Measurements from ENCODE around the gene PTPRU. TPM values are rescaled to one million over a fixed set of nuclear protein-coding genes. Genes with fewer than 3 reads are reported as not detected.
"Not testable (repeated sequence)": the region's sequence is repeated elsewhere in the genome, so short reads cannot be mapped to it uniquely, and the experiment has no call there.

Gene PTPRU
- total RNA-seq, 1 donor from 2014 or later: 92.5 TPM

DNA sequence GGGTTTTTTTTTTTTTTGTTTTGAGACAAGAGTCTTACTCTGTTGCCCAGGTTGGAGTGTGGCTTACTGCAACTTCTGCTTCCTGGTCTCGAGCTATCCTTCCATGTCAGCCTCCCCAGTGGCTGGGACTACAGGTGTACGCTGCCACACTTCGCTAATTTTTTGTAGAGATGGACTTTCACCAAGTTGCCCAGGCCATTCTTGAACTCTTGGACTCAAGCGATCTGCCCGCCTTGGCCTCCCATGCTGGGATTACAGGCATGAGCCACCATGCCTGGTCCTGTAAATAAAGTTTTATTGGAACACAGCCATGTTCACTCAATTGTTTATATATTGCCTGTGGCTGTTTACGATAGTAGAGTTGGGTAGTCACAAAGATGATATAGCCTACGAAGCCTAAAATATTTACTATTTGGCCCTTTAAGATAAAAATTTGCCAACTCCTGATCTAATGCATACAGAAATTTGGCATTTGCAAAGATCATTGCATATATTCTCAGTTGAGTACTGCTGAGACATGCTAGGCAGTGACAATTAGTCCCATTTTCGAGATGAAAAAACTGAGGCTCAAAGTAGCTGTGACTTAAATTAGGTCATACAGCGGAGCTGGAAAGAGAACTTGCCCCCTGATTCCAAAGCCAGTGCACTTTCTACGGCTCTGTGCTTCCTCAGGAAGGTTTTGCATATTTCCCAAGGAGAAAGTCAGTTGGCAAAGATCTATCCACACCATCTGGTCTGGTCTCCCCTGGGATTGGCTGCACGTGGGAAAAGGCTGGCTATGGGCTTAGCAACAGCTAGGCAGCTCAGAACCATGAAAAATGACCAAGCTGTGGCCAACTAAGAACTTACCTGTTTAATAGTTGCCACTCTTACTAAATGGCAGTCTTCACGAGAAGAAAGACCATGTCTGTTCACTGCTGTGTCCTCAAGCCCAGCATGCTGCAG, 25.0 kb upstream of the PTPRU start:
- TF ChIP-seq, protein P1, sequence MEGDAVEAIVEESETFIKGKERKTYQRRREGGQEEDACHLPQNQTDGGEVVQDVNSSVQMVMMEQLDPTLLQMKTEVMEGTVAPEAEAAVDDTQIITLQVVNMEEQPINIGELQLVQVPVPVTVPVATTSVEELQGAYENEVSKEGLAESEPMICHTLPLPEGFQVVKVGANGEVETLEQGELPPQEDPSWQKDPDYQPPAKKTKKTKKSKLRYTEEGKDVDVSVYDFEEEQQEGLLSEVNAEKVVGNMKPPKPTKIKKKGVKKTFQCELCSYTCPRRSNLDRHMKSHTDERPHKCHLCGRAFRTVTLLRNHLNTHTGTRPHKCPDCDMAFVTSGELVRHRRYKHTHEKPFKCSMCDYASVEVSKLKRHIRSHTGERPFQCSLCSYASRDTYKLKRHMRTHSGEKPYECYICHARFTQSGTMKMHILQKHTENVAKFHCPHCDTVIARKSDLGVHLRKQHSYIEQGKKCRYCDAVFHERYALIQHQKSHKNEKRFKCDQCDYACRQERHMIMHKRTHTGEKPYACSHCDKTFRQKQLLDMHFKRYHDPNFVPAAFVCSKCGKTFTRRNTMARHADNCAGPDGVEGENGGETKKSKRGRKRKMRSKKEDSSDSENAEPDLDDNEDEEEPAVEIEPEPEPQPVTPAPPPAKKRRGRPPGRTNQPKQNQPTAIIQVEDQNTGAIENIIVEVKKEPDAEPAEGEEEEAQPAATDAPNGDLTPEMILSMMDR (IDR thresholded peaks at IDR 0.05; ENCODE audit: partially characterized antibody, unreplicated experiment): no peak
- Mint-ChIP-seq H3K27ac (ENCODE audit: unreplicated experiment) (no peak overlapping the region), H3K9me3 (ENCODE audit: unreplicated experiment) (peaks cover 2% of the 10 kb centered on the region), H3K4me3 (ENCODE audit: unreplicated experiment) (peak overlapping the region; percentile 20), H3K4me1 (ENCODE audit: low read depth, unreplicated experiment) (peaks cover 20% of the 10 kb centered on the region), H3K27me3 (ENCODE audit: unreplicated experiment) (peaks cover 4% of the 10 kb centered on the region), H3K36me3 (ENCODE audit: unreplicated experiment) (peaks cover 5% of the 10 kb centered on the region)
- DNase-seq: peak; percentile 78

DNA sequence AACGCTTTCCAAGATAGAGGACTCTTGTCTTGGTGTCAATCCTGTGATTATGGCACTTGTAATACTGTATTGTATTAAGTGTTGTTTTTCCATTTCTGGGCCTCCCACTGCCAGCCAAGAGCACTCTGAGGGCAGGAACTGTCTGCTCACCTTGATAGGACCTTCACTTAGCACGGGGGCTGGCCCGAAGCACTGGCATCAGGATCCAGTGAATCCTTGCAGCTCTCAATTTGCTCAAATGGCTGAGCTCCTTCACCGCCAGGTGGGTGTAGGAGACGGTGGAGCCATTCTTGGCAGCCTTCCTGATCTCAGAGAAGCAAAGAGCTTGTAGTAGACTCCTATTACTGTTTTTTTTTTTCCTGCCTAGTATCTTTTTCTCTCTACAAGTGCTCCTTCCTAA, 23.3 kb upstream of the PTPRU start:
- Mint-ChIP-seq H3K4me3 (ENCODE audit: unreplicated experiment) (peak overlapping the region; percentile 1), H3K27me3 (ENCODE audit: unreplicated experiment) (peaks cover 4% of the 10 kb centered on the region), H3K4me1 (ENCODE audit: low read depth, unreplicated experiment) (peaks cover 22% of the 10 kb centered on the region), H3K9me3 (ENCODE audit: unreplicated experiment) (peaks cover 2% of the 10 kb centered on the region), H3K27ac (ENCODE audit: unreplicated experiment) (no peak overlapping the region), H3K36me3 (ENCODE audit: unreplicated experiment) (peaks cover 5% of the 10 kb centered on the region)
- TF ChIP-seq, protein P1 (IDR thresholded peaks at IDR 0.05; ENCODE audit: partially characterized antibody, unreplicated experiment): no peak
- no peak for DNase-seq

DNA sequence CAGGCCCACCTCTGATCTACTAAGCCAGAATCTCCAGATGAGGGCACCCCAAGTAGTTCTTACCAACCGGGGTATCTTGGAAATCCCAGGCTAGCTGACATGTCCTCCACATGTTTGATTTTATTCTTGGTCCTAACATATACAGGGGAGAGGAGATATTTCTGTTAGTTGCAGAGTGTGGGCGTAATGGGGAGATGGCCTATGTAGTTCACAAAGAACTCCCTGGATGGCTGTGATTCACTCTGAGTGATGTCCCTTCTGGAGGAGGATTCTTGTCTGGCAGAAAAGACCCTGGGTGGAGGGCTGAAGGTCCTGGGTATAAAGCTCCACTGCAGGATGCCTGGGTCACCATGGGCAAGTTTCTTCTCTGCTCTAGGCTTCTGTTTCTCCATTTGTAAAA, 18.7 kb upstream of the PTPRU start:
- H3K9me3 Mint-ChIP-seq (ENCODE audit: unreplicated experiment): no peaks in the 10 kb centered on the region
- H3K4me3 Mint-ChIP-seq (ENCODE audit: unreplicated experiment): no peak overlapping the region
- no peak for DNase-seq
- TF ChIP-seq, protein P1 (IDR thresholded peaks at IDR 0.05; ENCODE audit: partially characterized antibody, unreplicated experiment): no peak
- H3K27me3 Mint-ChIP-seq (ENCODE audit: unreplicated experiment): peaks cover 6% of the 10 kb centered on the region
- peaks cover 9% of the 10 kb centered on the region for H3K4me1 Mint-ChIP-seq (ENCODE audit: low read depth, unreplicated experiment)
- H3K36me3 Mint-ChIP-seq (ENCODE audit: unreplicated experiment): peaks cover 4% of the 10 kb centered on the region
- H3K27ac Mint-ChIP-seq (ENCODE audit: unreplicated experiment): no peak overlapping the region

DNA sequence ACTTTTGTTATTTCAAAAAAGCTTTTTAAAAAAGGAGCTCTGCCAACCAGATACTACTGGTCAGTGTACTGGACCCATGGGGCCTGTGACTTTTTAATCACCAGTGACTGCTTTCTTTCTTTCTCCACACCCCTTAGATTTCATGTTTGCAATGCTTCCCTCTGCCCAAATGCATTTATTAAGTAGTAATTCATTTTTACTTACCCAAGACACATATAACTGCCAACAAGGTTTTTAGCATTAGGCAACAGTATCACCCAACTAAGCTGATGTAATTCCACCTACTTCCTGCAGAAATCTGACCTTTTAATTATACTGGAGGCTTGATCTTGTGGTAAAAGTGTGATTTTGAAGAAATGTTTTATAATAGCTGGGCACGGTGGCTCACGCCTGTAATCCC, 18.1 kb upstream of the PTPRU start:
- Mint-ChIP-seq H3K9me3 (ENCODE audit: unreplicated experiment) (no peaks in the 10 kb centered on the region), H3K4me1 (ENCODE audit: low read depth, unreplicated experiment) (peaks cover 11% of the 10 kb centered on the region), H3K4me3 (ENCODE audit: unreplicated experiment) (no peak overlapping the region), H3K36me3 (ENCODE audit: unreplicated experiment) (peaks cover 4% of the 10 kb centered on the region), H3K27ac (ENCODE audit: unreplicated experiment) (no peak overlapping the region), H3K27me3 (ENCODE audit: unreplicated experiment) (peaks cover 5% of the 10 kb centered on the region)
- DNase-seq: no peak
- TF ChIP-seq, protein P1 (IDR thresholded peaks at IDR 0.05; ENCODE audit: partially characterized antibody, unreplicated experiment): no peak

DNA sequence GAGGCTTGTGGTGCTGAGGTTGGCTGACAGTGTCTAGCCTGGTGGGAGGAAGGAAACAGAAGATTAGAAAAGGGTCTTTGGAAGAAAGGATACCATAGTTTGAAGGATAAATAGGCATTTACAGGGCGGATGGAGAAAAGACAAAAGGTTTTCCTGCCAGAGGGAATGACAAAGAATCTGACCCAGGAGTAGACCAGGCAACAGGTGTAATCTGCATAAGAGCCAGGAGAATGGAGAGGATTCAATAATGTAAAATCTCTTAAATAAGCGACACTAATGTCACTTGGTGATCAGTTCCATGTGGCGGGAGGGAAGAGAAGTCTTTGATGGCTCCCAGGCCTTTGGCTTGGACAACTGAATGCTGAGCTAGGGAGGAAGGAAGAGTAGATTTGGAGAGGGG, 15.0 kb upstream of the PTPRU start:
- peaks cover 12% of the 10 kb centered on the region for H3K4me1 Mint-ChIP-seq (ENCODE audit: low read depth, unreplicated experiment)
- TF ChIP-seq, protein P1 (IDR thresholded peaks at IDR 0.05; ENCODE audit: partially characterized antibody, unreplicated experiment): no peak
- peaks cover 4% of the 10 kb centered on the region for H3K36me3 Mint-ChIP-seq (ENCODE audit: unreplicated experiment)

DNA sequence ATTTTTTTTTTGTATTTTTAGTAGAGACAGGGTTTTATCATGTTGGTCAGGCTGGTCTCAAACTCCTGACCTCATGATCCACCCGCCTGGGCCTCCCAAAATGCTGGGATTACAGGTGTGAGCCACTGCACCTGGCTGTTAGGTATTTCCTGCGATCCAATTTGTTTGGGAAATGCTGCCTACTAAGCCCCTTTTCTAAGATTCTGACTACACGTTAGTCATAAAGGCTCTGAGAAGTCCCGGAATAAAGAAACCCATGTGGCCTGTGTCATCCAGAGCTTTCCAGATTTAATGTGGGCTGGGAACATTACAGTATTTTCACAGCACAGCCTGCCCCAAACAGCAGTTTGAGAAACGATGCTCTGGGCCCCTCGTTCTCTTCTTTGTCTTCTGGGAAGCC, 14.1 kb upstream of the PTPRU start:
- H3K27ac Mint-ChIP-seq (ENCODE audit: unreplicated experiment); H3K36me3 Mint-ChIP-seq (ENCODE audit: unreplicated experiment); H3K4me3 Mint-ChIP-seq (ENCODE audit: unreplicated experiment); H3K4me1 Mint-ChIP-seq (ENCODE audit: low read depth, unreplicated experiment); DNase-seq; H3K27me3 Mint-ChIP-seq (ENCODE audit: unreplicated experiment); H3K9me3 Mint-ChIP-seq (ENCODE audit: unreplicated experiment): not testable (repeated sequence)

More for the DNA sequence above, 15.0 kb upstream of the PTPRU start:
- Mint-ChIP-seq H3K27me3 (ENCODE audit: unreplicated experiment) (peaks cover 8% of the 10 kb centered on the region), H3K27ac (ENCODE audit: unreplicated experiment) (no peak overlapping the region), H3K4me3 (ENCODE audit: unreplicated experiment) (no peak overlapping the region), H3K9me3 (ENCODE audit: unreplicated experiment) (no peaks in the 10 kb centered on the region)
- no peak for DNase-seq
